K562 (cell line): Measurements from ENCODE around the gene YAE1. TPM values are rescaled to one million over a fixed set of nuclear protein-coding genes. Genes with fewer than 3 reads are reported as not detected.

ENCODE experiments used
- CAMTA2 ChIP-seq: fragments of 250-450 bp; sonication (Bioruptor Pico); conservative IDR thresholded peaks from 2 replicates; pipeline ENCODE4 v1.5.1; 2022
- CC2D1A ChIP-seq: fragments of 450-650 bp; IDR thresholded peaks from 2 replicates; pipeline ENCODE4 v1.6.1; 2017; ENCODE audit warnings: mild to moderate bottlenecking
- HDAC8 ChIP-seq: fragments of 450-650 bp; IDR thresholded peaks from 2 replicates; pipeline ENCODE4 v1.6.1; 2016; ENCODE audit warnings: mild to moderate bottlenecking, missing genetic modification characterization, moderate library complexity, missing compliant biosample characterization
- HIVEP1 ChIP-seq: fragments of 250-450 bp; sonication (Bioruptor Pico); IDR thresholded peaks from 2 replicates; pipeline ENCODE4 v1.4.0; 2020; ENCODE audit warnings: mild to moderate bottlenecking
- KAT8 ChIP-seq: fragments of 450-650 bp; IDR thresholded peaks from 2 replicates; pipeline ENCODE4 v1.6.1; 2016; ENCODE audit warnings: low read depth, mild to moderate bottlenecking
- KDM2B ChIP-seq: fragments of 250-450 bp; sonication (Bioruptor Pico); IDR thresholded peaks from 2 replicates; pipeline ENCODE4 v1.8.0; 2021; ENCODE audit warnings: mild to moderate bottlenecking, moderate library complexity
- KLF13 ChIP-seq: fragments of 450-650 bp; IDR thresholded peaks from 2 replicates; pipeline ENCODE4 v1.6.1; 2016; ENCODE audit warnings: missing genetic modification characterization, low read depth, mild to moderate bottlenecking, missing compliant biosample characterization, moderate library complexity, borderline replicate concordance
- MEF2D ChIP-seq: conservative IDR thresholded peaks from 2 replicates; pipeline ENCODE4 v1.6.1; 2016; ENCODE audit warnings: low read depth, missing genetic modification characterization, missing compliant biosample characterization
- NFE2 ChIP-seq: IDR thresholded peaks from 2 replicates; pipeline ENCODE4 v1.6.1; 2014; ENCODE audit warnings: antibody characterized with exemption, low read depth
- PCBP1 ChIP-seq: fragments of 200-400 bp; formaldehyde crosslinking; IDR thresholded peaks from 2 replicates; pipeline ENCODE4 v1.6.1; 2018; ENCODE audit warnings: mild to moderate bottlenecking, low read depth, low read length; ENCODE audit not compliant: poor library complexity, severe bottlenecking
- POLR2H ChIP-seq: IDR thresholded peaks from 2 replicates; pipeline ENCODE4 v1.6.1; 2016; ENCODE audit warnings: missing genetic modification characterization, low read depth, mild to moderate bottlenecking, control low read depth, missing compliant biosample characterization, moderate library complexity
- PRPF4 ChIP-seq: fragments of 200-400 bp; formaldehyde crosslinking; IDR thresholded peaks from one replicate; pipeline ENCODE4 v1.6.1; 2017; ENCODE audit warnings: low read length, low read depth, mild to moderate bottlenecking; ENCODE audit not compliant: insufficient read depth, poor library complexity, severe bottlenecking
- PTBP1 ChIP-seq: fragments of 200-400 bp; formaldehyde crosslinking; IDR thresholded peaks from 2 replicates; pipeline ENCODE4 v1.6.1; 2017; ENCODE audit warnings: low read depth, low read length
- RFX1 ChIP-seq: fragments of 450-650 bp; IDR thresholded peaks from 2 replicates; pipeline ENCODE4 v1.6.1; 2016; ENCODE audit warnings: mild to moderate bottlenecking, moderate library complexity
- SOX6 ChIP-seq: fragments of 450-650 bp; IDR thresholded peaks from 2 replicates; pipeline ENCODE4 v1.6.1; 2014; ENCODE audit warnings: mild to moderate bottlenecking
- SREBF2 ChIP-seq: sonication (generic); formaldehyde crosslinking; IDR thresholded peaks from 2 replicates; pipeline ENCODE4 v1.4.0; 2020; ENCODE audit warnings: mild to moderate bottlenecking, missing genetic modification reagents
- ZNF197 ChIP-seq: fragments of 200-800 bp; sonication (Bioruptor generic); IDR thresholded peaks from 2 replicates; pipeline ENCODE4 v1.6.1; 2016; ENCODE audit warnings: low read depth, missing genetic modification characterization, missing compliant biosample characterization
- ZNF695 ChIP-seq: fragments of 450-650 bp; formaldehyde crosslinking; IDR thresholded peaks from 2 replicates; pipeline ENCODE4 v1.4.0; 2020; ENCODE audit warnings: mild to moderate bottlenecking, moderate library complexity
- polyA plus RNA-seq, 8 experiments: library from polyadenylated mRNA; depleted of rRNA in 4 of 8; stranded (reverse) in 5 of 8; unstranded in 3 of 8; fragments of >200 nt; fragmentation: Nextera tagmentation in 2 of 8; fragmentation: Illumina TruSeq in 1 of 8; extraction: Ambion mirVana in 2 of 8; extraction: Trizol in 1 of 8; gene quantifications; 2 replicates each; pipeline versions ENCODE4 v1.2.1 to v1.2.3, GENCODE V29; 2011 to 2014; ENCODE audit warnings: inconsistent platforms in 1 of 8, missing spikeins in 1 of 8
- total RNA-seq, 7 experiments: library from RNA; depleted of rRNA in 6 of 7; stranded (reverse); fragments of >200 nt in 6 of 7; fragmentation: Illumina TruSeq in 2 of 7; extraction: Trizol in 2 of 7; gene quantifications; 2 replicates each; pipeline versions ENCODE4 v1.2.1 to v1.2.3, GENCODE V29; 2011 to 2021; ENCODE audit warnings: low replicate concordance in 1 of 7
- TF ChIP-seq, protein P1 (sequence below): fragments of 450-650 bp; formaldehyde crosslinking; IDR thresholded peaks from 2 replicates; pipeline ENCODE4 v1.4.0; 2020; ENCODE audit warnings: mild to moderate bottlenecking, moderate library complexity
- TF ChIP-seq, protein P2 (sequence below): fragments of 450-650 bp; IDR thresholded peaks from 2 replicates; pipeline ENCODE4 v1.6.1; 2016; ENCODE audit warnings: low read depth, mild to moderate bottlenecking, moderate library complexity
- TF ChIP-seq, protein P3 (sequence below): fragments of 250-450 bp; sonication (Bioruptor Pico); IDR thresholded peaks from 2 replicates; pipeline ENCODE4 v1.4.0; 2020; ENCODE audit warnings: mild to moderate bottlenecking, moderate library complexity, borderline replicate concordance
- TF ChIP-seq, protein P4 (sequence below): fragments of 450-650 bp; IDR thresholded peaks from 2 replicates; pipeline ENCODE4 v1.6.1; 2016

The YAE1 gene
- total and polyA plus RNA-seq, 9 of the 15 experiments (the other 6 are each of a cell fraction or from before 2014, with no cell fraction given) = 15.2 to 63.4 (median 30.1) TPM

DNA sequence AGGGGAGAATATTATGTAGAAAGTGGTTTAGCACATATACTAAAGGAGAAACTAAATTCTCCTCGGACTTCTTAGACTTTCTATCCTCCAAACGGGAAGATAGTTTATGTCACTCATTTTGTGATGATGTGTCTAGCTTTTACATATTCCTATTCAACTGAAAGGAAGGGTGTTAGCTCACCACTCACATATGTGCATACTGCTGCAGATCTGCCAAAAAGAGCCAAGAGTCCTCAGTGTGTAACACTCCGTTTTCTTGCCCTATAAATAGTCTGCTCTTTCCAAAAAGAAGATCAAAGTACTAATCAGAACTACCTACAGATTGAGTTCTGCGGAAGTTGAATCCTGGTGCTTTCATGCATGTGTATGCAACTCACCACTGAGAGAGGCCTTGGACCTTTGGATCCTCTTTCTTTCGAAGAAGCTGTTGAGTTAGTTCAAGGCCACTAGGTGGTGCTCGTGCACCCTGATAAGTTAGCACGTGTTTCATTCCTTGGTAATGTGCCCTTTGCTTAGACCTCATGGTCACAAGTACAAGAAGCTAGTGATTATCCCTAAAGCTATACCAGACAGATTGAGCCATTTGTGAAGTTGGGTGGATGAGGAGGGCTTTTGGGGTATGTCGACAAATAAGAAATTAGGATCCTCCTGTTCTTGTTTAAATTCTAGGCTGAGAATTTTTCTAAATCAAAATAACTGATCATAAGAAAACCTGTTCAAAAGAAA, 14.1 kb downstream of the YAE1 start (continued):
- TF ChIP-seq, protein P1, sequence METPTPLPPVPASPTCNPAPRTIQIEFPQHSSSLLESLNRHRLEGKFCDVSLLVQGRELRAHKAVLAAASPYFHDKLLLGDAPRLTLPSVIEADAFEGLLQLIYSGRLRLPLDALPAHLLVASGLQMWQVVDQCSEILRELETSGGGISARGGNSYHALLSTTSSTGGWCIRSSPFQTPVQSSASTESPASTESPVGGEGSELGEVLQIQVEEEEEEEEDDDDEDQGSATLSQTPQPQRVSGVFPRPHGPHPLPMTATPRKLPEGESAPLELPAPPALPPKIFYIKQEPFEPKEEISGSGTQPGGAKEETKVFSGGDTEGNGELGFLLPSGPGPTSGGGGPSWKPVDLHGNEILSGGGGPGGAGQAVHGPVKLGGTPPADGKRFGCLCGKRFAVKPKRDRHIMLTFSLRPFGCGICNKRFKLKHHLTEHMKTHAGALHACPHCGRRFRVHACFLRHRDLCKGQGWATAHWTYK (CRISPR knock-in tag) = no peak
- TF ChIP-seq NFE2 (no peak), PCBP1 (no peak), HIVEP1 (CRISPR knock-in tag) (no peak), CAMTA2 (CRISPR knock-in tag) (no peak), SOX6 (peak; percentile 26; the same call in 1 of the 2 replicates), ZNF197 (CRISPR knock-in tag) (no peak), PRPF4 (no peak), CC2D1A (peak; percentile 74; the same call in 1 of the 2 replicates), HDAC8 (no peak), KDM2B (CRISPR knock-in tag) (no peak), RFX1 (no peak), PTBP1 (no peak), MEF2D (tag) (no peak), POLR2H (tag) (no peak), KAT8 (no peak), KLF13 (tag) (0 out of 2 replicates have a peak, but pooled peaks have one; percentile 36), ZNF695 (CRISPR knock-in tag) (no peak), SREBF2 (CRISPR knock-in tag) (no peak)
- TF ChIP-seq, protein P2, sequence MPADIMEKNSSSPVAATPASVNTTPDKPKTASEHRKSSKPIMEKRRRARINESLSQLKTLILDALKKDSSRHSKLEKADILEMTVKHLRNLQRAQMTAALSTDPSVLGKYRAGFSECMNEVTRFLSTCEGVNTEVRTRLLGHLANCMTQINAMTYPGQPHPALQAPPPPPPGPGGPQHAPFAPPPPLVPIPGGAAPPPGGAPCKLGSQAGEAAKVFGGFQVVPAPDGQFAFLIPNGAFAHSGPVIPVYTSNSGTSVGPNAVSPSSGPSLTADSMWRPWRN = no peak
- TF ChIP-seq, protein P3, sequence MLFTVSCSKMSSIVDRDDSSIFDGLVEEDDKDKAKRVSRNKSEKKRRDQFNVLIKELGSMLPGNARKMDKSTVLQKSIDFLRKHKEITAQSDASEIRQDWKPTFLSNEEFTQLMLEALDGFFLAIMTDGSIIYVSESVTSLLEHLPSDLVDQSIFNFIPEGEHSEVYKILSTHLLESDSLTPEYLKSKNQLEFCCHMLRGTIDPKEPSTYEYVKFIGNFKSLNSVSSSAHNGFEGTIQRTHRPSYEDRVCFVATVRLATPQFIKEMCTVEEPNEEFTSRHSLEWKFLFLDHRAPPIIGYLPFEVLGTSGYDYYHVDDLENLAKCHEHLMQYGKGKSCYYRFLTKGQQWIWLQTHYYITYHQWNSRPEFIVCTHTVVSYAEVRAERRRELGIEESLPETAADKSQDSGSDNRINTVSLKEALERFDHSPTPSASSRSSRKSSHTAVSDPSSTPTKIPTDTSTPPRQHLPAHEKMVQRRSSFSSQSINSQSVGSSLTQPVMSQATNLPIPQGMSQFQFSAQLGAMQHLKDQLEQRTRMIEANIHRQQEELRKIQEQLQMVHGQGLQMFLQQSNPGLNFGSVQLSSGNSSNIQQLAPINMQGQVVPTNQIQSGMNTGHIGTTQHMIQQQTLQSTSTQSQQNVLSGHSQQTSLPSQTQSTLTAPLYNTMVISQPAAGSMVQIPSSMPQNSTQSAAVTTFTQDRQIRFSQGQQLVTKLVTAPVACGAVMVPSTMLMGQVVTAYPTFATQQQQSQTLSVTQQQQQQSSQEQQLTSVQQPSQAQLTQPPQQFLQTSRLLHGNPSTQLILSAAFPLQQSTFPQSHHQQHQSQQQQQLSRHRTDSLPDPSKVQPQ (CRISPR knock-in tag) = no peak
- TF ChIP-seq, protein P4, sequence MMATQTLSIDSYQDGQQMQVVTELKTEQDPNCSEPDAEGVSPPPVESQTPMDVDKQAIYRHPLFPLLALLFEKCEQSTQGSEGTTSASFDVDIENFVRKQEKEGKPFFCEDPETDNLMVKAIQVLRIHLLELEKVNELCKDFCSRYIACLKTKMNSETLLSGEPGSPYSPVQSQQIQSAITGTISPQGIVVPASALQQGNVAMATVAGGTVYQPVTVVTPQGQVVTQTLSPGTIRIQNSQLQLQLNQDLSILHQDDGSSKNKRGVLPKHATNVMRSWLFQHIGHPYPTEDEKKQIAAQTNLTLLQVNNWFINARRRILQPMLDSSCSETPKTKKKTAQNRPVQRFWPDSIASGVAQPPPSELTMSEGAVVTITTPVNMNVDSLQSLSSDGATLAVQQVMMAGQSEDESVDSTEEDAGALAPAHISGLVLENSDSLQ = no peak
